Head of caudate nucleus (tissue), 42 donors: Measurements from ENCODE around the gene ELP4.

Source experiments
- DNase-seq, 42 donors: peaks; one replicate each; pipeline versions ENCODE4 v3.0.0 to v3.0.0-alpha.2; 2020 to 2021; ENCODE audit warnings: mixed read lengths in 7 of 42
- intact Hi-C: fragments of 100-400 bp; cut with DNase I; formaldehyde crosslinking; loops from one replicate; pipeline ENCODE4 v1.15.0; 2022

ELP4 gene

GRCh38 chr11:31802990-31803812 lies 293.6 kb downstream of the ELP4 start:
- peak in 3 of 42 donors; percentile 1 to 40 (median 5) for DNase-seq
- intact Hi-C loops = no loop called here

GRCh38 chr11:31803813-31804311 lies 294.3 kb downstream of the ELP4 start:
- intact Hi-C loops = no loop called here
- DNase-seq = peak in 1 of 42 donors; percentile 24

DNA sequence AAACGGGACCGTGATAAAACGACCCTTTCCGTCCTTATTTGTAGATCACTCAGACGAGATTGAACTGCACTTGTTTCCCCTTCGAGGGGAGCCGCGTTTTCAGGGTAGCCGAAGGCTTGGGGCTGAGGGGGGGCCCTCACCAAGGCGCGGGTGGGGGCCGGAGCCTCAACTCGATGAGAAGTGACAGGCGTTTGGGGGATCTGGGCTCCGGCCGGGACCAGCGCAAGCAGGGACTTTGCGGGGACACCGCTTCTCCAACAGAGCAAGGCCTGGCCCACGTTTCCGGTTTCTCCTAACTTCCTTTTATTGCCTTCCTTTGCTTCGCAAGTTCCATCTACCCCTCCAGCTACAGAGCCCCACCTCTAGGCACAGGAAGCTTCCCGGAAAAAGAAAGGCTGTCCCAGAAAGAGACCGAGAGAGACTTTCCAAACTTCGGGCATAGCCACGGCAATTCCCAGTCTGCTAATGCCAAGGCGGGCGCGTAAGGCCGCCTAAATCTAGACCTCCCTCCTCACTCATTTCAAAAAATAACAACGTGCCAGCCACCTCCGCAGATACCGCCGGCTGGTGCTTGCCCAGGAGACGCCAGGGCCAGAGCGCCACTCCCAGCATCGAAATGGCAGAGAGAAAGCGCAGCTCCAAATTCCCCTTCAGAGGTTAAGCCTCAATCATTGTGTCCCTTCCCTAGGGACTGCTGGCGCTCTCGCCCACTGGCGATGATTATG lies 294.9 kb downstream of the ELP4 start:
- DNase-seq = peak in 1 of 42 donors; percentile 43
- intact Hi-C loops = no loop called here

DNA sequence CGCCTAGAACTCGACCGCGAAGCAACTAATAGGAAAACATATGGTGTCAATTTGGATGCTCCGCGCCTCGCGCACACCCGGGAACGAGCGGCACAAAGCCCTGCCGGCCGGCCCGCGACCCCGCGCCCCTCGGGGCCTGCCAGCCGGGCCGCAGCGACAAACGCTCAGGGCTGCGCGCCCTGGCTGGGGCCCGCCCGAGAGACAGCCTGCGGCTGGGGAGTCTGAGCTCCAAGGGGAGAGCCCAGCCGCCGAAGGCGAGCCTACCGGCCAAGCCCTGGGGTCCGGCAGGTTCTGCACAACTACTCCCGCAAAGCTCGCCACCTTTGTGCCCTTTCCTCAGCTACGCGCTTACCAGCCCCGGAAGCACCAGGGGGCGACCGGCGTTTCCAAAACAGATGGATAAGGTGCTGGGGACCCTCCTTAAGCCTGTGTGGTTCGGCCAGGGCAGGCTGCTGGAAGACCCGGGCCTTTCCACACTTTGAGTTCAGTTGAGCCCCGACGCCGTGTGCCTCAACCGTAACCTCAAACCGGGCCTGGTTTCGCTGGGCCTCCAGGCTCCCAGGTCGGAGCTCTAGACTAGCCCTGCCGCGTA lies 295.6 kb downstream of the ELP4 start:
- intact Hi-C loops = no loop called here
- peak in 1 of 42 donors; percentile 41 for DNase-seq

GRCh38 chr11:31805629-31806185 lies 296.1 kb downstream of the ELP4 start:
- intact Hi-C loops = no loop called here
- DNase-seq = peak in 2 of 42 donors; percentile 4 to 42

- peak in 1 of 42 donors; percentile 38 for DNase-seq
- intact Hi-C loops = no loop called here
Measured at GRCh38 chr11:31806186-31806927, 296.8 kb downstream of the ELP4 start.

- intact Hi-C loops = no loop called here
- DNase-seq = peak in 1 of 42 donors; percentile 24
Measured at GRCh38 chr11:31806928-31807798, 297.6 kb downstream of the ELP4 start.

- intact Hi-C loops = no loop called here
- peak in 1 of 42 donors; percentile 26 for DNase-seq
Measured at GRCh38 chr11:31807799-31808667, 298.5 kb downstream of the ELP4 start.

GRCh38 chr11:31808721-31809540 lies 299.4 kb downstream of the ELP4 start:
- DNase-seq = peak in 1 of 42 donors; percentile 21
- intact Hi-C loops = no loop called here

DNA sequence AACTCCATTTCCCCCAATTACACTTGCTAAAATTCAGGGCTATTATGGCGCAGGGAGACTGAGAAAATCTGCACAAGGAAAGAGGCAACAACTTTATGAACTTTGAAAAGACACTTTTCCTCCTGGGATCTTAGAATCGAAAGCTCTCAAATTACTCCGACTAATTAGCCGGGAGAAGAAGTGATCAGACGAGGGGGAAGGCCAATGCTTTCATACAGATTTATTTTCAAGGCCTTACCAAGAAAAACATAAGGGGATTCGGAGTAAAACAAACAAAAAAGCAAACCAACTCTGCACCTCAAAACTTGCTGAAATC lies 299.9 kb downstream of the ELP4 start:
- peak in 1 of 42 donors; percentile 18 for DNase-seq
- intact Hi-C loops = no loop called here

GRCh38 chr11:31809857-31810778 lies 300.6 kb downstream of the ELP4 start:
- intact Hi-C loops = loop anchor here (5.0 kb wide), 1 partner anchor 43 kb away; no protein-coding TSS in a partner anchor

GRCh38 chr11:31810779-31811647 lies 301.4 kb downstream of the ELP4 start, which contains the start of gene PAX6:
TSS of gene PAX6 (minus strand) at chr11:31811322. CDS start at chr11:31806411, 4,911 bp downstream.
- DNase-seq = peak; percentile 40 to 89 (median 70)
- intact Hi-C loops = loop anchor here (5.0 kb wide), 1 partner anchor 44 kb away; no protein-coding TSS in a partner anchor

More at GRCh38 chr11:31809857-31810778, 300.6 kb downstream of the ELP4 start:
- DNase-seq = peak in 1 of 42 donors; percentile 43
